GM19372 (cell line): Measurements from ENCODE around the gene SGK1.
"Not testable (repeated sequence)": the region's sequence is repeated elsewhere in the genome, so short reads cannot be mapped to it uniquely, and the experiment has no call there.

Experiments used
- ATAC-seq: cut with Tn5 transposase; IDR thresholded peaks from one replicate; pipeline ENCODE4 v1.9.1; 2021; ENCODE audit warnings: mild to moderate bottlenecking, low read depth, moderate library complexity; ENCODE audit not compliant: unreplicated experiment

The SGK1 gene

GRCh38 chr6:134258849-134259306 is 59.0 kb downstream of the SGK1 start:
- ATAC-seq, result no peak

GRCh38 chr6:134257516-134257915 is 60.4 kb downstream of the SGK1 start:
- no peak for ATAC-seq

- ATAC-seq, result no peak
Observed at GRCh38 chr6:134256862-134257261, 61.0 kb downstream of the SGK1 start.

GRCh38 chr6:134255280-134255679 is 62.6 kb downstream of the SGK1 start:
- ATAC-seq, result not testable (repeated sequence)

- ATAC-seq, result no peak
Observed at GRCh38 chr6:134254118-134254517, 63.8 kb downstream of the SGK1 start.

GRCh38 chr6:134253681-134254080 is 64.2 kb downstream of the SGK1 start:
- no peak for ATAC-seq

GRCh38 chr6:134251320-134251719 is 66.6 kb downstream of the SGK1 start:
- ATAC-seq, result no peak

GRCh38 chr6:134250776-134251175 is 67.1 kb downstream of the SGK1 start:
- no peak for ATAC-seq

- no peak for ATAC-seq
Observed at GRCh38 chr6:134249759-134250602, 67.9 kb downstream of the SGK1 start.

GRCh38 chr6:134249239-134249758 is 68.6 kb downstream of the SGK1 start:
- no peak for ATAC-seq

GRCh38 chr6:134247844-134248580 is 69.9 kb downstream of the SGK1 start:
- no peak for ATAC-seq

- ATAC-seq, result peak; percentile 85
Observed at GRCh38 chr6:134247231-134247833, 70.6 kb downstream of the SGK1 start.

- no peak for ATAC-seq
Observed at GRCh38 chr6:134245706-134246105, 72.2 kb downstream of the SGK1 start.

- ATAC-seq, result no peak
Observed at GRCh38 chr6:134245041-134245440, 72.9 kb downstream of the SGK1 start.

- no peak for ATAC-seq
Observed at GRCh38 chr6:134240665-134241431, 77.1 kb downstream of the SGK1 start.

GRCh38 chr6:134238960-134239795 is 78.7 kb downstream of the SGK1 start:
- ATAC-seq, result no peak

GRCh38 chr6:134238006-134238405 is 79.9 kb downstream of the SGK1 start:
- ATAC-seq, result no peak

- ATAC-seq, result peak; percentile 92
Observed at GRCh38 chr6:134235937-134236751, 81.8 kb downstream of the SGK1 start.

- not testable (repeated sequence) for ATAC-seq
Observed at GRCh38 chr6:134235334-134235733, 82.6 kb downstream of the SGK1 start.
